Skin of body (tissue), 2 donors: ENCODE results near the gene GGA1. TPM values are rescaled to one million over a fixed set of nuclear protein-coding genes. Genes with fewer than 3 reads are reported as not detected.
A peak's percentile ranks its signal among the peaks of the same experiment; 100 is the strongest.

Source experiments
- DNase-seq: peaks from one replicate; lab custom pipeline; 2025; lab: John Stamatoyannopoulos, UW
- total RNA-seq: library from RNA; depleted of rRNA; stranded (reverse); fragments of >200 nt; gene quantifications from one replicate; pipeline ENCODE4 v1.2.3, GENCODE V29; 2014

GGA1 gene, protein sequence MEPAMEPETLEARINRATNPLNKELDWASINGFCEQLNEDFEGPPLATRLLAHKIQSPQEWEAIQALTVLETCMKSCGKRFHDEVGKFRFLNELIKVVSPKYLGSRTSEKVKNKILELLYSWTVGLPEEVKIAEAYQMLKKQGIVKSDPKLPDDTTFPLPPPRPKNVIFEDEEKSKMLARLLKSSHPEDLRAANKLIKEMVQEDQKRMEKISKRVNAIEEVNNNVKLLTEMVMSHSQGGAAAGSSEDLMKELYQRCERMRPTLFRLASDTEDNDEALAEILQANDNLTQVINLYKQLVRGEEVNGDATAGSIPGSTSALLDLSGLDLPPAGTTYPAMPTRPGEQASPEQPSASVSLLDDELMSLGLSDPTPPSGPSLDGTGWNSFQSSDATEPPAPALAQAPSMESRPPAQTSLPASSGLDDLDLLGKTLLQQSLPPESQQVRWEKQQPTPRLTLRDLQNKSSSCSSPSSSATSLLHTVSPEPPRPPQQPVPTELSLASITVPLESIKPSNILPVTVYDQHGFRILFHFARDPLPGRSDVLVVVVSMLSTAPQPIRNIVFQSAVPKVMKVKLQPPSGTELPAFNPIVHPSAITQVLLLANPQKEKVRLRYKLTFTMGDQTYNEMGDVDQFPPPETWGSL
- total RNA-seq = 29.9 TPM

GRCh38 chr22:37608477-37609239 is at the start of gene GGA1:
Gene GGA1 (plus strand): TSS chr22:37608834. CDS start chr22:37608861, 27 bp downstream.
- DNase-seq = peak; percentile 96

DNA sequence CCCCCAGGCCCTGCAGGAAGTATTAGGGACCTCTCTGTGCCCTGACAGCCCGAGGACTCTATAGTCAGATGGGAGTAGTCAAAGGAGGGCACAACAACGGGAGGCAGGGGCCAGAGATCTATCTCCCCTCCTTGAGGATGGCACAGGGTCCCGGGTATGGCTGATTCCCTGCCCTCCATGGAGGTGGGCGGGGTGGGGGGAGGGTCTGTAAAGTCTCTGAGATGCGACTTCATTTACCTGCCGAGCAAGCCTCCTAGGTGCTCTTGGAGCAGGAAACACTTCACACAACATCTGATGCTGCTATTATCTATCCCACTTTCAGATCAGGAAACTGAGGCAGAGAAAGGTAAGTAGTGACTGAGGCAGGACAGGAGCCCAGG is 49.1 kb upstream of the GGA1 start:
- DNase-seq = no peak

GRCh38 chr22:37559901-37560607 is 48.6 kb upstream of the GGA1 start, which contains the start of gene CDC42EP1:
Gene CDC42EP1 (plus strand): TSS chr22:37560480. CDS start chr22:37566350, 5,870 bp downstream.
- peak; percentile 39 for DNase-seq

DNA sequence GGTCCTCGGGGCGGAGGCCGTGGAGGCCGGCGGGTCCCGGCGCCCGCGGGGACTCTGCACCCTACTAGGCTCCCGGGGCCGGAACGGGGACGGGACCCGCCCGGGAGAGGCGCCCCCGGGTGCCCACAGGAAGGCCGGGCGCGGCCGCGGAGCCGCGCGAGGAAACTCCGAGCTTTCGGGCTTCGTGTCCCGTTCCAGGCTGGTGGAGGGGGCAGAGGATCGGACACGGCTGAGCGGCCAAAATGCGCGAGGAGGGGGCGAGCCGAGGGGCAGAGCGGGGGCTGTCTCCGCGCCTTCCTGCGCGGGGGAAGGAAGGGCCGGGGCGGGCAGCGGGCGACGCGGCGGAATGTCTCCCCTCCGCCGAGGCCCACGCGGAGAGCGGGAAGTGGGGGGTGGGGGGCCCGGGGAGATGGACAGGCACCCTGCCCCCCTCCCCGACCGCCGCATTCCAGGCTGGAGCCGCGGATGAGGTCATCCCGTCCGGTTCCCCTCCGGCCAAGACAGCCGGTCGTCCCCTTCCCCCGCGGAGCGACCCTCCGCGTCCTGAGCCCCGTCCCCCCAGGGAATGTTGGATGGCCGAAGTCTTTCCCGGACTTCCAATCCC is 47.9 kb upstream of the GGA1 start:
- DNase-seq = no peak

DNA sequence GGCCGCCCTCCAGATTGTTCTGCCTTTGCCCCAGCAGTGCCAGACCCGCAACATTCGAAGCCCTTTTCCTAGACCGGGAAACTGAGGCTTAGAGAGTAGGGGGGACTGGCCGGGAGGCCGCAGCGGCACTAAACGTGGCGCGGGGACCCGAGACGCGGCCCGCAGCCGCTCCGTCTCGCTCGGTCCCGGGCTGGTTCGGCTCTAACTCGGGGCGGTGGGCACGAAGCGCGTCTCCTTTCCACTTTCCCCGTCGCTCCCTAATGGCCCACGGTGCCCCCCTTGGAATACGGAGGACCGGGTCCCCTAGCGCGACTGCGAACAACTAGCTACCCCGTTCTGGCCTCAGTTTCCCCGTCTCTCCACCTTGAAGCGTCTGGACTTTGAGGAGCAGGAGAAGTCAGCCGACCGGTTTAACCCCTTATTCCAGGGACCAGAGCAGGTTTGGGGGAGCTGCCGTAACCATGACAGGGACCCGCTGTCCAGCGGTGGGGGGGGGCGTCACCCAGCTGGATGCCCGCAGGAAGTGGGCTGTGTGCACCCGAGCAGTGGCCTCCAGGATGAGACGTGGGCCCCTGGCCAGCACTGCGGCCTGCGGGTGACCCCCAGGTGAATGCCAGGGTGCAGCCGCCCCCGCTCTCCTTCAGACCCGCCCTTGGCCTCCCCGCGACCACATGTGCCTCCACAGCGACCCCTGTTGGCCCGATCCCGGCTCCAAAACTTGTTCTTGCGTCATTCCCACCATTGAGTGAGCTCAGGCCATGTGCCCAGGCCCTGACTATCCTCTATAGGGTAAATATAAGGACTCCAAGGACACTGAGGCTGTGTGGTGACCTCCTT is 47.2 kb upstream of the GGA1 start:
- DNase-seq = peak; percentile 79

DNA sequence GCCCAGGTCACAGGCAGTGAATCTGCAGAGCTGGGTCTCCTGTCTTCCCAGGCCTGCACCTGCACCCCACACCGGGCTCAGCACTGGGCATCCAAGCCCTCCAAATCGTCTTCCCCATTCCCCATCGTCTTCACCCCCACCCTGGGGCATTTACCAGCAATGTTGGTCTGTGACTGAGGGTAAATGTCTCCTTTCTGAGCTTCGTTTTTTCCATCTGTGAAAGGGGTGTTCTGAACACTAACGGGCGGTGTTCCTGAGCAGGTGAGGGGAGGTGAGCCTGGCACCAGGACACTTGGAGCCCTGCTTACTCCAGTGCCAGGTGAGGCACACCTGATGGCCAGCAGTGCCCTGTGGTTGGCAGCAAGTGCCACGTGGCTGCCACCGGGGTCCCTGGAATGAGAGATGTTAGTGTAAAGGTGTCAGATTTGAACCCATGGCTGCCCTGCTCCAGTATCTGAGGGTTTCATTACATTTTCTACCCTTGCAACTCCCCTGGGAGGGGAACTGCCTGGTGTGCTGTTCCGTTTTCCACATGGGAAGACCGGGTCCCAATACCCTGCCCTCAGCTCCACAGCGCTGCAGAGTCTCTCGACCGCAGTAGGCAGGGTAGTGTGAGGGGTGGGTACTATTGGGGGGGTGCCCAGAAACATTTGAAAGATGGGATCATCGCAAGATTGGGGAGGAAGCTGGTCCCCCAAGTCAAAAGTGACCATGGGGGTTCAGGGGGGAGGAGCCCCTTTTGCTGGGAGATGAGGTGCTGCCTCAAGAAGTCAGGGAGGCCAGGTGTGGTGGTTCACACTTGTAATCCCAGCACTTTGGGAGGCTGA is 46.4 kb upstream of the GGA1 start:
- no peak for DNase-seq

DNA sequence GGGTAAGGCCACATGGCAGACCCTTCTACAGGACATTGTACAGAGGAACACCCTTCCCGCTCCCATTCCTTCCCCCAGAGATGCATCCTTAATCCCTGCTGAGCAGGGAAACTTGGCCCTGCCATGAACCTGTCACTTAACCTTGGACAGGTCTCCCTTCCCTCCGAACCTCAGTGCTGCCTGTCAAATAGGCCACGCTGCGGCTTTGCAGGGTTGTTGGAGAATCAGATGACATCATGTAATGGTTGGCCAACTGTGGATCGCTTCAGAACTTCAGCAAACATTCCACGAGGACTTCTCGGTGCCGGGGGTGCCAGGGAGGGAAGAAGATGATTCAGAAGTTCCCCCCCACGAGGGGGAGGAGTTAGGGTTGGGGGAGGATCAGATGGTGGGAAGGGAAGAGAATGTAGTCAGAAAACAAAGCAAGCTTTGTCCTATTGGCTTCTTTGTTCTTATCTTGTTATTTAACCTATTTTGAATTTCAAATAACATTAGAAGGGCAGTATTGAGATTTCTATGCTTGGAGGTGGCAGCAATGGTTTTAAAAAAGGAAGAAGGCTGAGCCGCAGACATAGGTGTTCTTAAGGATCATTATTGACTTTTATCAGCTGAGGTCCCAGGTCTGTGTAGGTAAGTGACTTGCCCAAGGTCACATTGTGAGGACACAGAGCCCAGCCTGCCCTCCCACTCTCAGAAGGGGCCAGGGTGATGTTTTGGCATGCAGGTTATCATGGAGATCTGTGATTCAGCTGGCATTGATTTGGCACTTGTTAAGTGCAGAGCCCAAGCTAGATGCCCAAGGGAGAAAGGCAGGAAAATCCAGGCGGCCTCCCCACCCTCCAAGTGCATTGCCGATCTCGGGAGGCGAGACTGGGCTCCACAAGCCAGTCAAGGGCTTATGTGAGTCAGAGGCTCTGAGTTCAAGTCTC is 45.2 kb upstream of the GGA1 start:
- DNase-seq = no peak

GRCh38 chr22:37564111-37564711 is 44.4 kb upstream of the GGA1 start:
- peak; percentile 34 for DNase-seq

- no peak for DNase-seq
Measured at GRCh38 chr22:37565830-37566229, 42.8 kb upstream of the GGA1 start.

GRCh38 chr22:37566329-37566837 is 42.3 kb upstream of the GGA1 start:
- no peak for DNase-seq

- DNase-seq = no peak
Measured at GRCh38 chr22:37566903-37567798, 41.5 kb upstream of the GGA1 start.

- DNase-seq = no peak
Measured at GRCh38 chr22:37568012-37568411, 40.6 kb upstream of the GGA1 start.

DNA sequence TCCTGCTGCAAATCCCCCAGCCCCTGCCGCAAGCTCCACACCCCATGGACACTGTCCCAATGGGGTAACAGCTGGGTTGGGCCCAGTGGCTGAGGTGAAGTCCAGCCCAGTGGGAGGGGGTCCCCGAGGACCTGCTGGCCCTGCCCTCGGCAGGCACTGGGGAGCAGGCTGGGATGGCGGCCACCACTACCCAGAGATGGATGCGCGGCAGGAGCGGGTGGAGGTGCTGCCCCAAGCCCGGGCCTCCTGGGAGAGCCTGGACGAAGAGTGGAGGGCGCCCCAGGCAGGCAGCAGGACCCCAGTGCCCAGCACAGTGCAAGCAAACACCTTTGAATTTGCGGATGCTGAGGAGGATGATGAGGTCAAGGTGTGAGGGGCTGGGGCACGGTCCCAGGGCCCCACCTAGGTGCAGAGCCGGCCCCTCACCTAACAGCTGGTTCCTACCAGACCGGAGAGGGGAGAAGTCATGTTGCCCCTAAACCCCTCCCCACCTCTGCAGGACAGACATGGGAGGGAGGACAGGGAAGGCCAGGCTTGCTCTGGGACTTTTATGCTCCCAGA is 40.1 kb upstream of the GGA1 start:
- DNase-seq = no peak

- no peak for DNase-seq
Measured at GRCh38 chr22:37569009-37569920, 39.4 kb upstream of the GGA1 start.
